ENCODE results near the gene SIK1.
"Not testable (repeated sequence)": the region's sequence is repeated elsewhere in the genome, so short reads cannot be mapped to it uniquely, and the experiment has no call there.

DNA sequence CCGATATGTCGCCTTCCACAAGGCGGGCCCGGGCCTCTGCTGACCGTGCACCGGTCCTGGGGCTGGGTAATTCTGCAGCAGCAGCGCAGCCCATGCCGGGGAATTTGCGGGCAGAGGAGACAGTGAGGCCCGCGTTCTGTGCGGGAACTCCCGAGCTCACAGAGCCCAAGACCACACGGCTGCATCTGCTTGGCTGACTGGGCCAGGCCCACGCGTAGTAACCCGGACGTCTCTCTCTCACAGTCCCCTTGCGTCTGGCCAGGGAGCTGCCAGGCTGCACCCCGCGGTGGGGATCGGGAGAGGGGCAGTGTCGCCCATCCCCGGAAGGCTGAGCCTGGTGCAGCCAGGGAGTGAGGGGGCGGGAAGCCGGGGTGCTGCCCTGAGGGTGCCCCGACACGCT lies 27.8 kb downstream of the SIK1 start:
- TF ChIP-seq, protein P1, sequence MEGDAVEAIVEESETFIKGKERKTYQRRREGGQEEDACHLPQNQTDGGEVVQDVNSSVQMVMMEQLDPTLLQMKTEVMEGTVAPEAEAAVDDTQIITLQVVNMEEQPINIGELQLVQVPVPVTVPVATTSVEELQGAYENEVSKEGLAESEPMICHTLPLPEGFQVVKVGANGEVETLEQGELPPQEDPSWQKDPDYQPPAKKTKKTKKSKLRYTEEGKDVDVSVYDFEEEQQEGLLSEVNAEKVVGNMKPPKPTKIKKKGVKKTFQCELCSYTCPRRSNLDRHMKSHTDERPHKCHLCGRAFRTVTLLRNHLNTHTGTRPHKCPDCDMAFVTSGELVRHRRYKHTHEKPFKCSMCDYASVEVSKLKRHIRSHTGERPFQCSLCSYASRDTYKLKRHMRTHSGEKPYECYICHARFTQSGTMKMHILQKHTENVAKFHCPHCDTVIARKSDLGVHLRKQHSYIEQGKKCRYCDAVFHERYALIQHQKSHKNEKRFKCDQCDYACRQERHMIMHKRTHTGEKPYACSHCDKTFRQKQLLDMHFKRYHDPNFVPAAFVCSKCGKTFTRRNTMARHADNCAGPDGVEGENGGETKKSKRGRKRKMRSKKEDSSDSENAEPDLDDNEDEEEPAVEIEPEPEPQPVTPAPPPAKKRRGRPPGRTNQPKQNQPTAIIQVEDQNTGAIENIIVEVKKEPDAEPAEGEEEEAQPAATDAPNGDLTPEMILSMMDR (IDR thresholded peaks at IDR 0.05; ENCODE audit: insufficient read depth, low read length, poor library complexity, severe bottlenecking) = not testable (repeated sequence)
- not testable (repeated sequence) for TF ChIP-seq EZH2phosphoT487 (conservative IDR thresholded peaks at IDR 0.05; ENCODE audit: low read length)

Data from SU-DHL-6 (cell line).